ENCODE measurements around the gene IL13. TPM values are rescaled to one million over a fixed set of nuclear protein-coding genes. Genes with fewer than 3 reads are reported as not detected.

Gene IL13
- total and polyA plus RNA-seq, 10 of the 15 experiments (the other 5 are each of a cell fraction or from before 2014, with no cell fraction given), result 0.06 to 0.40 (median 0.11) TPM; not detected in 6

GRCh38 chr5:132662925-132663770, 5.2 kb downstream of the IL13 start (continued):
- peak; percentile 83; the same call in 1 of the 2 replicates for TF ChIP-seq MAX (IDR thresholded peaks at IDR 0.05; ENCODE audit: low read depth, low read length)
- no peak for TF ChIP-seq JUNB (IDR thresholded peaks at IDR 0.05)
- TF ChIP-seq, protein P1, sequence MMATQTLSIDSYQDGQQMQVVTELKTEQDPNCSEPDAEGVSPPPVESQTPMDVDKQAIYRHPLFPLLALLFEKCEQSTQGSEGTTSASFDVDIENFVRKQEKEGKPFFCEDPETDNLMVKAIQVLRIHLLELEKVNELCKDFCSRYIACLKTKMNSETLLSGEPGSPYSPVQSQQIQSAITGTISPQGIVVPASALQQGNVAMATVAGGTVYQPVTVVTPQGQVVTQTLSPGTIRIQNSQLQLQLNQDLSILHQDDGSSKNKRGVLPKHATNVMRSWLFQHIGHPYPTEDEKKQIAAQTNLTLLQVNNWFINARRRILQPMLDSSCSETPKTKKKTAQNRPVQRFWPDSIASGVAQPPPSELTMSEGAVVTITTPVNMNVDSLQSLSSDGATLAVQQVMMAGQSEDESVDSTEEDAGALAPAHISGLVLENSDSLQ (IDR thresholded peaks at IDR 0.05), result peak; percentile 97
- no peak for TF ChIP-seq GABPA (IDR thresholded peaks at IDR 0.05; ENCODE audit: low read depth)
- TF ChIP-seq ZZZ3 (IDR thresholded peaks at IDR 0.05; ENCODE audit: control insufficient read depth, insufficient read length, low read depth), result no peak
- TF ChIP-seq RELB (IDR thresholded peaks at IDR 0.05; ENCODE audit: low read depth), result peak; percentile 96
- TF ChIP-seq SIX5 (IDR thresholded peaks at IDR 0.05; ENCODE audit: low read depth, low read length, severe bottlenecking), result no peak
- no peak for TF ChIP-seq ZNF384 (IDR thresholded peaks at IDR 0.05; ENCODE audit: borderline replicate concordance, low read depth, low read length)
- 0 out of 2 replicates have a peak, but pooled peaks have one; percentile 54 for TF ChIP-seq RBBP5 (conservative IDR thresholded peaks at IDR 0.05)
- TF ChIP-seq TARDBP (IDR thresholded peaks at IDR 0.05; ENCODE audit: borderline replicate concordance), result 0 out of 2 replicates have a peak, but pooled peaks have one; percentile 30
- no peak for TF ChIP-seq ZBTB33 (IDR thresholded peaks at IDR 0.05)
- TF ChIP-seq BHLHE40 (IDR thresholded peaks at IDR 0.05; ENCODE audit: borderline replicate concordance in 1 of 2, low read depth in 2 of 2, low read length in 1 of 2), result peak in 1 of 2 experiments; percentile 86
- peak; percentile 94 for TF ChIP-seq FOXK2 (IDR thresholded peaks at IDR 0.05)
- peak; percentile 90 for TF ChIP-seq RELA (IDR thresholded peaks at IDR 0.05; ENCODE audit: borderline replicate concordance, partially characterized antibody)
- no peak; the same call in 1 of the 2 replicates for TF ChIP-seq ZNF24 (IDR thresholded peaks at IDR 0.05)
- no peak; the same call in 1 of the 2 replicates for TF ChIP-seq RFX5 (IDR thresholded peaks at IDR 0.05; ENCODE audit: low read depth, low read length)
- TF ChIP-seq SIN3A (IDR thresholded peaks at IDR 0.05; ENCODE audit: low read depth, low read length), result no peak
- TF ChIP-seq SMC3 (IDR thresholded peaks at IDR 0.05; ENCODE audit: borderline replicate concordance, low read length), result peak; percentile 23; the same call in 1 of the 2 replicates
- TF ChIP-seq, protein P2, sequence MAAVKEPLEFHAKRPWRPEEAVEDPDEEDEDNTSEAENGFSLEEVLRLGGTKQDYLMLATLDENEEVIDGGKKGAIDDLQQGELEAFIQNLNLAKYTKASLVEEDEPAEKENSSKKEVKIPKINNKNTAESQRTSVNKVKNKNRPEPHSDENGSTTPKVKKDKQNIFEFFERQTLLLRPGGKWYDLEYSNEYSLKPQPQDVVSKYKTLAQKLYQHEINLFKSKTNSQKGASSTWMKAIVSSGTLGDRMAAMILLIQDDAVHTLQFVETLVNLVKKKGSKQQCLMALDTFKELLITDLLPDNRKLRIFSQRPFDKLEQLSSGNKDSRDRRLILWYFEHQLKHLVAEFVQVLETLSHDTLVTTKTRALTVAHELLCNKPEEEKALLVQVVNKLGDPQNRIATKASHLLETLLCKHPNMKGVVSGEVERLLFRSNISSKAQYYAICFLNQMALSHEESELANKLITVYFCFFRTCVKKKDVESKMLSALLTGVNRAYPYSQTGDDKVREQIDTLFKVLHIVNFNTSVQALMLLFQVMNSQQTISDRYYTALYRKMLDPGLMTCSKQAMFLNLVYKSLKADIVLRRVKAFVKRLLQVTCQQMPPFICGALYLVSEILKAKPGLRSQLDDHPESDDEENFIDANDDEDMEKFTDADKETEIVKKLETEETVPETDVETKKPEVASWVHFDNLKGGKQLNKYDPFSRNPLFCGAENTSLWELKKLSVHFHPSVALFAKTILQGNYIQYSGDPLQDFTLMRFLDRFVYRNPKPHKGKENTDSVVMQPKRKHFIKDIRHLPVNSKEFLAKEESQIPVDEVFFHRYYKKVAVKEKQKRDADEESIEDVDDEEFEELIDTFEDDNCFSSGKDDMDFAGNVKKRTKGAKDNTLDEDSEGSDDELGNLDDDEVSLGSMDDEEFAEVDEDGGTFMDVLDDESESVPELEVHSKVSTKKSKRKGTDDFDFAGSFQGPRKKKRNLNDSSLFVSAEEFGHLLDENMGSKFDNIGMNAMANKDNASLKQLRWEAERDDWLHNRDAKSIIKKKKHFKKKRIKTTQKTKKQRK (IDR thresholded peaks at IDR 0.05; ENCODE audit: low read depth, low read length), result no peak
- no peak for TF ChIP-seq NFYB (IDR thresholded peaks at IDR 0.05; ENCODE audit: insufficient read depth, low read depth, low read length)
- TF ChIP-seq ETV6 (conservative IDR thresholded peaks at IDR 0.05 in 1 of 2, IDR thresholded peaks at IDR 0.05 in 1 of 2; ENCODE audit: borderline replicate concordance in 1 of 2, low read depth in 1 of 2), result peak in 1 of 2 experiments; percentile 86; a peak in 2 of 4 replicates

All from GM12878 (cell line).